ENCODE measurements around the gene TNS1.

DNA sequence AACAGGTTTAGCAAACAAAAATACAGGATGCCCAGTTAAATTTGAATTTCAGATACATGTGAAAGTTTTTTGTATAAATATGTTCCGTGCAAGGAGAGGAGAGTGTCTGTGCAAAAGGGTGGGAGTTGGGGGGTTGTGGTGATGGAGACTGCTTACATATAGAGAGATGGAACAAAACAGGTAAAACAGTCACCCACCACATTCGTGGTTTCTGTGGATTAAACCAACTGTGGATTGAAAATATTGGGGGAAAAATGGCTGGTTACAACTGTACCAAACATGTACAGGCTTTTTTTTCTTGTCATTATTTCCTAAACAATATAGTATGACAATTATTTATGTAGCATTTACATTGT lies 245.7 kb downstream of the TNS1 start:
- TF ChIP-seq POLR2AphosphoS5 (IDR thresholded peaks at IDR 0.05; ENCODE audit: borderline replicate concordance, low read depth, low read length) = no peak
- TF ChIP-seq EZH2 (IDR thresholded peaks at IDR 0.05) = no peak
- TF ChIP-seq FOXP2 (optimal IDR thresholded peaks at IDR 0.05; ENCODE audit: control extremely low read depth, extremely low read length, insufficient read depth) = no peak

Measured in SK-N-MC (cell line).